Measurements from ENCODE around the gene GABARAP.

The GABARAP gene

GRCh38 chr17:7216242-7217112, 25.8 kb downstream of the GABARAP start:
- no peaks in the 10 kb centered on the region for H3K27me3 ChIP-seq (replicated peaks; ENCODE audit: control insufficient read depth, insufficient read depth, low read length, poor library complexity, severe bottlenecking)
- H3K27ac ChIP-seq (ENCODE audit: insufficient read depth, low read length, poor library complexity, severe bottlenecking) = peak overlapping the region; percentile 52
- H3K9me3 ChIP-seq (ENCODE audit: control insufficient read depth, low read length) = no peaks in the 10 kb centered on the region
- peaks cover 37% of the 10 kb centered on the region for H3K4me1 ChIP-seq (ENCODE audit: control insufficient read depth, insufficient read depth, low read length, poor library complexity, severe bottlenecking)
- no peak overlapping the region for H3K4me3 ChIP-seq (ENCODE audit: insufficient read depth, low read depth, low read length, poor library complexity, severe bottlenecking)
- no peaks in the 10 kb centered on the region for H3K36me3 ChIP-seq (ENCODE audit: control insufficient read depth, insufficient read depth, low read length)
- no peak for DNase-seq

GRCh38 chr17:7215652-7216180, 26.5 kb downstream of the GABARAP start:
- no peak for DNase-seq
- H3K4me3 ChIP-seq (ENCODE audit: insufficient read depth, low read depth, low read length, poor library complexity, severe bottlenecking) = no peak overlapping the region
- H3K4me1 ChIP-seq (ENCODE audit: control insufficient read depth, insufficient read depth, low read length, poor library complexity, severe bottlenecking) = peaks cover 35% of the 10 kb centered on the region
- no peaks in the 10 kb centered on the region for H3K27me3 ChIP-seq (replicated peaks; ENCODE audit: control insufficient read depth, insufficient read depth, low read length, poor library complexity, severe bottlenecking)
- H3K27ac ChIP-seq (ENCODE audit: insufficient read depth, low read length, poor library complexity, severe bottlenecking) = peak overlapping the region; percentile 96
- H3K9me3 ChIP-seq (ENCODE audit: control insufficient read depth, low read length) = no peaks in the 10 kb centered on the region
- no peaks in the 10 kb centered on the region for H3K36me3 ChIP-seq (ENCODE audit: control insufficient read depth, insufficient read depth, low read length)

GRCh38 chr17:7215136-7215638, 27.1 kb downstream of the GABARAP start:
- no peaks in the 10 kb centered on the region for H3K27me3 ChIP-seq (replicated peaks; ENCODE audit: control insufficient read depth, insufficient read depth, low read length, poor library complexity, severe bottlenecking)
- peak overlapping the region; percentile 45 for H3K4me3 ChIP-seq (ENCODE audit: insufficient read depth, low read depth, low read length, poor library complexity, severe bottlenecking)
- H3K4me1 ChIP-seq (ENCODE audit: control insufficient read depth, insufficient read depth, low read length, poor library complexity, severe bottlenecking) = peaks cover 30% of the 10 kb centered on the region
- H3K27ac ChIP-seq (ENCODE audit: insufficient read depth, low read length, poor library complexity, severe bottlenecking) = peak overlapping the region; percentile 96
- H3K36me3 ChIP-seq (ENCODE audit: control insufficient read depth, insufficient read depth, low read length) = no peaks in the 10 kb centered on the region
- DNase-seq = no peak
- no peaks in the 10 kb centered on the region for H3K9me3 ChIP-seq (ENCODE audit: control insufficient read depth, low read length)

- peaks cover 24% of the 10 kb centered on the region for H3K4me1 ChIP-seq (ENCODE audit: control insufficient read depth, insufficient read depth, low read length, poor library complexity, severe bottlenecking)
- peak; percentile 97 to 98 (median 98) for DNase-seq
Observed at GRCh38 chr17:7214300-7215135, 27.7 kb downstream of the GABARAP start.

GRCh38 chr17:7213895-7214299, 28.4 kb downstream of the GABARAP start:
- Histone ChIP-seq H3K27ac (ENCODE audit: insufficient read depth, low read length, poor library complexity, severe bottlenecking) (peak overlapping the region; percentile 96), H3K36me3 (ENCODE audit: control insufficient read depth, insufficient read depth, low read length) (no peaks in the 10 kb centered on the region), H3K27me3 (replicated peaks; ENCODE audit: control insufficient read depth, insufficient read depth, low read length, poor library complexity, severe bottlenecking) (no peaks in the 10 kb centered on the region), H3K4me1 (ENCODE audit: control insufficient read depth, insufficient read depth, low read length, poor library complexity, severe bottlenecking) (peaks cover 20% of the 10 kb centered on the region), H3K4me3 (ENCODE audit: insufficient read depth, low read depth, low read length, poor library complexity, severe bottlenecking) (peak overlapping the region; percentile 45), H3K9me3 (ENCODE audit: control insufficient read depth, low read length) (no peaks in the 10 kb centered on the region)
- peak in 2 of 3 donors; percentile 70 to 71 for DNase-seq

More at GRCh38 chr17:7214300-7215135, 27.7 kb downstream of the GABARAP start:
- Histone ChIP-seq H3K27me3 (replicated peaks; ENCODE audit: control insufficient read depth, insufficient read depth, low read length, poor library complexity, severe bottlenecking) (no peaks in the 10 kb centered on the region), H3K27ac (ENCODE audit: insufficient read depth, low read length, poor library complexity, severe bottlenecking) (peak overlapping the region; percentile 96), H3K36me3 (ENCODE audit: control insufficient read depth, insufficient read depth, low read length) (no peaks in the 10 kb centered on the region), H3K9me3 (ENCODE audit: control insufficient read depth, low read length) (no peaks in the 10 kb centered on the region), H3K4me3 (ENCODE audit: insufficient read depth, low read depth, low read length, poor library complexity, severe bottlenecking) (peak overlapping the region; percentile 45)

GRCh38 chr17:7211491-7212273, 30.6 kb downstream of the GABARAP start:
- DNase-seq = no peak
- H3K9me3 ChIP-seq (ENCODE audit: control insufficient read depth, low read length) = no peaks in the 10 kb centered on the region
- H3K4me1 ChIP-seq (ENCODE audit: control insufficient read depth, insufficient read depth, low read length, poor library complexity, severe bottlenecking) = peaks cover 9% of the 10 kb centered on the region
- H3K27ac ChIP-seq (ENCODE audit: insufficient read depth, low read length, poor library complexity, severe bottlenecking) = no peak overlapping the region
- H3K36me3 ChIP-seq (ENCODE audit: control insufficient read depth, insufficient read depth, low read length) = no peaks in the 10 kb centered on the region
- H3K27me3 ChIP-seq (replicated peaks; ENCODE audit: control insufficient read depth, insufficient read depth, low read length, poor library complexity, severe bottlenecking) = no peaks in the 10 kb centered on the region
- H3K4me3 ChIP-seq (ENCODE audit: insufficient read depth, low read depth, low read length, poor library complexity, severe bottlenecking) = no peak overlapping the region

GRCh38 chr17:7208754-7209460, 33.3 kb downstream of the GABARAP start:
- Histone ChIP-seq H3K27me3 (replicated peaks; ENCODE audit: control insufficient read depth, insufficient read depth, low read length, poor library complexity, severe bottlenecking) (no peaks in the 10 kb centered on the region), H3K36me3 (ENCODE audit: control insufficient read depth, insufficient read depth, low read length) (no peaks in the 10 kb centered on the region), H3K9me3 (ENCODE audit: control insufficient read depth, low read length) (no peaks in the 10 kb centered on the region), H3K4me1 (ENCODE audit: control insufficient read depth, insufficient read depth, low read length, poor library complexity, severe bottlenecking) (peaks cover 16% of the 10 kb centered on the region), H3K27ac (ENCODE audit: insufficient read depth, low read length, poor library complexity, severe bottlenecking) (no peak overlapping the region), H3K4me3 (ENCODE audit: insufficient read depth, low read depth, low read length, poor library complexity, severe bottlenecking) (no peak overlapping the region)
- DNase-seq = no peak

GRCh38 chr17:7208027-7208571, 34.1 kb downstream of the GABARAP start:
- H3K36me3 ChIP-seq (ENCODE audit: control insufficient read depth, insufficient read depth, low read length) = no peaks in the 10 kb centered on the region
- no peak overlapping the region for H3K27ac ChIP-seq (ENCODE audit: insufficient read depth, low read length, poor library complexity, severe bottlenecking)
- no peaks in the 10 kb centered on the region for H3K27me3 ChIP-seq (replicated peaks; ENCODE audit: control insufficient read depth, insufficient read depth, low read length, poor library complexity, severe bottlenecking)
- H3K4me3 ChIP-seq (ENCODE audit: insufficient read depth, low read depth, low read length, poor library complexity, severe bottlenecking) = no peak overlapping the region
- H3K4me1 ChIP-seq (ENCODE audit: control insufficient read depth, insufficient read depth, low read length, poor library complexity, severe bottlenecking) = peaks cover 16% of the 10 kb centered on the region
- no peaks in the 10 kb centered on the region for H3K9me3 ChIP-seq (ENCODE audit: control insufficient read depth, low read length)
- DNase-seq = no peak

Data from effector memory CD4-positive, alpha-beta T cell (primary cell).